DOHH2 (cell line): ENCODE data around the gene C3orf33.

Experiments
- H3F3A ChIP-seq: fragments of 200-600 bp; sonication (generic), shearing (Covaris generic); 2 replicates; pipeline ENCODE4 v1.6.0; 2016; ENCODE audit warnings: antibody characterized with exemption, mild to moderate bottlenecking; ENCODE audit not compliant: control insufficient read depth, insufficient read depth
- H3K27ac ChIP-seq: fragments of 200-600 bp; sonication (generic); 2 replicates; pipeline ENCODE4 v1.5.1; 2014; ENCODE audit warnings: low read depth, mild to moderate bottlenecking, low read length, moderate library complexity
- H3K27me3 ChIP-seq: fragments of 200-600 bp; sonication (generic); 2 replicates; pipeline ENCODE4 v1.6.1; 2014; ENCODE audit warnings: mild to moderate bottlenecking, low read length, mixed read lengths; ENCODE audit not compliant: control insufficient read depth
- H3K36me3 ChIP-seq: fragments of 200-600 bp; sonication (generic); 2 replicates; pipeline ENCODE4 v1.6.1; 2014; ENCODE audit warnings: mild to moderate bottlenecking, low read length, moderate library complexity, mixed read lengths; ENCODE audit not compliant: control insufficient read depth
- H3K4me1 ChIP-seq: fragments of 200-600 bp; sonication (generic); 2 replicates; pipeline ENCODE4 v1.6.1; 2014; ENCODE audit warnings: mild to moderate bottlenecking, low read length, mixed read lengths; ENCODE audit not compliant: control insufficient read depth
- H3K4me2 ChIP-seq: fragments of 200-600 bp; sonication (generic); 2 replicates; pipeline ENCODE4 v1.6.0; 2014; ENCODE audit warnings: mild to moderate bottlenecking, low read length, moderate library complexity
- H3K4me3 ChIP-seq: fragments of 200-600 bp; sonication (generic); 2 replicates; pipeline ENCODE4 v1.5.1; 2014; ENCODE audit warnings: mild to moderate bottlenecking, low read length, mixed read lengths
- H3K79me2 ChIP-seq: fragments of 200-600 bp; sonication (generic); 2 replicates; pipeline ENCODE4 v1.6.1; 2014; ENCODE audit warnings: mild to moderate bottlenecking, low read length, mixed read lengths; ENCODE audit not compliant: control insufficient read depth
- H3K9me2 ChIP-seq: fragments of 200-600 bp; sonication (generic); replicated peaks from 2 replicates; pipeline ENCODE4 v1.6.1; 2014; ENCODE audit warnings: mild to moderate bottlenecking, low read length, mixed read lengths; ENCODE audit not compliant: control insufficient read depth
- H3K9me3 ChIP-seq: fragments of 200-600 bp; sonication (generic); 2 replicates; pipeline ENCODE4 v1.6.1; 2014; ENCODE audit warnings: antibody characterized with exemption, low read length, mixed read lengths; ENCODE audit not compliant: control insufficient read depth, insufficient read depth
- H4K20me1 ChIP-seq: fragments of 200-600 bp; sonication (generic); 2 replicates; pipeline ENCODE4 v1.6.0; 2014; ENCODE audit warnings: low read depth, mild to moderate bottlenecking, antibody characterized with exemption, low read length, moderate library complexity; ENCODE audit not compliant: control insufficient read depth, insufficient read depth
- EZH2phosphoT487 ChIP-seq: fragments of 200-600 bp; sonication (generic); IDR thresholded peaks from 2 replicates; pipeline ENCODE4 v1.6.1; 2017; ENCODE audit warnings: borderline replicate concordance, mild to moderate bottlenecking, antibody characterized with exemption, low read length, moderate library complexity, mixed read lengths
- TF ChIP-seq, protein P1 (sequence below): fragments of 200-600 bp; sonication (generic); IDR thresholded peaks from one replicate; pipeline ENCODE4 v1.5.1; 2014; ENCODE audit warnings: antibody characterized with exemption, mild to moderate bottlenecking, low read depth, low read length; ENCODE audit not compliant: poor library complexity, severe bottlenecking

Gene C3orf33

GRCh38 chr3:155744626-155745324 lies 61.3 kb downstream of the C3orf33 start, which contains the start of gene PLCH1:
TSS of gene PLCH1 (minus strand) at chr3:155745071. CDS start at chr3:155704224, 40,847 bp downstream.
- peak within 1 kb of the TSS; percentile 98 for H3K4me2 ChIP-seq
- H3K79me2 ChIP-seq, result no peaks in the 10 kb centered on the region
- no peaks in the 10 kb centered on the region for H3F3A ChIP-seq
- TF ChIP-seq EZH2phosphoT487, result no peak
- TF ChIP-seq, protein P1, sequence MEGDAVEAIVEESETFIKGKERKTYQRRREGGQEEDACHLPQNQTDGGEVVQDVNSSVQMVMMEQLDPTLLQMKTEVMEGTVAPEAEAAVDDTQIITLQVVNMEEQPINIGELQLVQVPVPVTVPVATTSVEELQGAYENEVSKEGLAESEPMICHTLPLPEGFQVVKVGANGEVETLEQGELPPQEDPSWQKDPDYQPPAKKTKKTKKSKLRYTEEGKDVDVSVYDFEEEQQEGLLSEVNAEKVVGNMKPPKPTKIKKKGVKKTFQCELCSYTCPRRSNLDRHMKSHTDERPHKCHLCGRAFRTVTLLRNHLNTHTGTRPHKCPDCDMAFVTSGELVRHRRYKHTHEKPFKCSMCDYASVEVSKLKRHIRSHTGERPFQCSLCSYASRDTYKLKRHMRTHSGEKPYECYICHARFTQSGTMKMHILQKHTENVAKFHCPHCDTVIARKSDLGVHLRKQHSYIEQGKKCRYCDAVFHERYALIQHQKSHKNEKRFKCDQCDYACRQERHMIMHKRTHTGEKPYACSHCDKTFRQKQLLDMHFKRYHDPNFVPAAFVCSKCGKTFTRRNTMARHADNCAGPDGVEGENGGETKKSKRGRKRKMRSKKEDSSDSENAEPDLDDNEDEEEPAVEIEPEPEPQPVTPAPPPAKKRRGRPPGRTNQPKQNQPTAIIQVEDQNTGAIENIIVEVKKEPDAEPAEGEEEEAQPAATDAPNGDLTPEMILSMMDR, result no peak
- H3K4me1 ChIP-seq, result peaks cover 19% of the 10 kb centered on the region
- H3K9me3 ChIP-seq, result no peaks in the 10 kb centered on the region
- no peaks in the 10 kb centered on the region for H3K36me3 ChIP-seq
- H3K4me3 ChIP-seq, result peak within 1 kb of the TSS; percentile 86
- H3K27ac ChIP-seq, result no peak within 1 kb of the TSS
- H4K20me1 ChIP-seq, result no peaks in the 10 kb centered on the region
- H3K9me2 ChIP-seq, result no peaks in the 10 kb centered on the region
- H3K27me3 ChIP-seq, result peaks cover 78% of the 10 kb centered on the region

DNA sequence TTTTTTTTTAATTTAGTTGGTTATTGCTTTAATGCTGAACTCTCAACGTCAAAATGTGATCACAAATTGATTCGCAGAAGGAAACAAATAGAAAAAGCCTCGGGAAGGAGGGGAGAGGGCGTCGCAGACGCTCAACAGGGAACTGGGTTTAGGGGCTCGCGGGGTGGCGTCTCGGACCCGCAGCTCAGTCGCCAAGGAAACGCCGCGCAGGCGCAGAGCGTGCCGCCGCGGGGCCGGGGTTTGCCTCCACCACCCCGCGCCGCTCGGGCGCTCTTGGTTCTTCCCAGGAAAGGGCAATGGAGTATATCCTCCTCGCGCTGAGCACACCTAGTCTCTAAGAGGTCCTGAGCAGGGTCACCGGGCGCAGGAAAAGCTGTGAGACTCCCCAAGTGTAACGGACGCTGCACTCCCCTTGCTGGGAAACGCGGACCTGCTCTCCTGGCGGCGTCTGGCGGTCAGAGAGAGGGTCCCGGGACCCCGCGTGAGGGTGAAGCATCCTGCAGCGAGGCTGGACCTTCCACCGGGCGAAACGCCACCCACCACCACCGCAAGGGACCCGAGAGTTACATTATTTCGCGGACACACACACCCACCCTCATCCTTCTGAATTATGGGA lies 62.0 kb downstream of the C3orf33 start:
- TF ChIP-seq EZH2phosphoT487, result no peak
- TF ChIP-seq, protein P1, result no peak
- Histone ChIP-seq H3K27me3 (peaks cover 76% of the 10 kb centered on the region), H4K20me1 (no peaks in the 10 kb centered on the region), H3K9me3 (no peaks in the 10 kb centered on the region), H3F3A (no peaks in the 10 kb centered on the region), H3K36me3 (no peaks in the 10 kb centered on the region), H3K27ac (no peak overlapping the region), H3K79me2 (no peaks in the 10 kb centered on the region), H3K4me3 (peak overlapping the region; percentile 86), H3K4me1 (peaks cover 19% of the 10 kb centered on the region), H3K9me2 (no peaks in the 10 kb centered on the region), H3K4me2 (peak overlapping the region; percentile 98)

- Histone ChIP-seq H3K9me3 (no peaks in the 10 kb centered on the region), H3K79me2 (no peaks in the 10 kb centered on the region), H3K36me3 (no peaks in the 10 kb centered on the region), H3K4me1 (peaks cover 19% of the 10 kb centered on the region), H3K4me2 (peak overlapping the region; percentile 98), H3K9me2 (no peaks in the 10 kb centered on the region), H4K20me1 (no peaks in the 10 kb centered on the region), H3K4me3 (peak overlapping the region; percentile 86), H3K27ac (no peak overlapping the region), H3F3A (no peaks in the 10 kb centered on the region), H3K27me3 (peaks cover 71% of the 10 kb centered on the region)
- TF ChIP-seq EZH2phosphoT487, result no peak
- TF ChIP-seq, protein P1, result no peak
Measured at GRCh38 chr3:155743606-155744005, 62.5 kb downstream of the C3orf33 start.
